ENCODE data around the gene ADTRP.

DNA sequence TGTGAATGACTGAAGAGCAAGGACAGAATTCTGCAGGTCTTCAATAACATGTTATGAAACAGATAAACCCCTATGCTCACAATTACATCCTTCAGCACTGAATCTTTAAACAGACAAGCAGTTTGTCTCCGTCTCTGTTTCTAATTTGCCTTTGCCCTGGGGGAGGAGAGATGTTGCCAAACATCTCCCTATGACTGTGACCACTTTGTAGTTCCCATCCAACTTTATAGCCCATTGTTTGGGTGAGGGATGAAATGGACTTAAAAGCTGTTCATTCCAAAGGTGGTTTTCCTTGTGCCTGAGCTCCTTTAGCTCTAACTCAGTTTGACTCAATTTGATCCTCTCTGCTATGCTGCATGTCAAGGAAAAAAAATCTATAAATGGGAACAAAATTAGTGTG lies 19.5 kb upstream of the ADTRP start:
- no peak for TF ChIP-seq ZNF8 (CRISPR knock-in tag; IDR thresholded peaks at IDR 0.05)
- no peak for TF ChIP-seq PPARA (CRISPR knock-in tag; IDR thresholded peaks at IDR 0.05; ENCODE audit: borderline replicate concordance)
- no peak for TF ChIP-seq BACH2 (CRISPR knock-in tag; IDR thresholded peaks at IDR 0.05; ENCODE audit: borderline replicate concordance)
- no peak for TF ChIP-seq ZFP3 (CRISPR knock-in tag; IDR thresholded peaks at IDR 0.05)
- TF ChIP-seq OSR1 (CRISPR knock-in tag; IDR thresholded peaks at IDR 0.05), result no peak
- TF ChIP-seq, protein P1, sequence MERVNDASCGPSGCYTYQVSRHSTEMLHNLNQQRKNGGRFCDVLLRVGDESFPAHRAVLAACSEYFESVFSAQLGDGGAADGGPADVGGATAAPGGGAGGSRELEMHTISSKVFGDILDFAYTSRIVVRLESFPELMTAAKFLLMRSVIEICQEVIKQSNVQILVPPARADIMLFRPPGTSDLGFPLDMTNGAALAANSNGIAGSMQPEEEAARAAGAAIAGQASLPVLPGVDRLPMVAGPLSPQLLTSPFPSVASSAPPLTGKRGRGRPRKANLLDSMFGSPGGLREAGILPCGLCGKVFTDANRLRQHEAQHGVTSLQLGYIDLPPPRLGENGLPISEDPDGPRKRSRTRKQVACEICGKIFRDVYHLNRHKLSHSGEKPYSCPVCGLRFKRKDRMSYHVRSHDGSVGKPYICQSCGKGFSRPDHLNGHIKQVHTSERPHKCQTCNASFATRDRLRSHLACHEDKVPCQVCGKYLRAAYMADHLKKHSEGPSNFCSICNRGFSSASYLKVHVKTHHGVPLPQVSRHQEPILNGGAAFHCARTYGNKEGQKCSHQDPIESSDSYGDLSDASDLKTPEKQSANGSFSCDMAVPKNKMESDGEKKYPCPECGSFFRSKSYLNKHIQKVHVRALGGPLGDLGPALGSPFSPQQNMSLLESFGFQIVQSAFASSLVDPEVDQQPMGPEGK (CRISPR knock-in tag; IDR thresholded peaks at IDR 0.05; ENCODE audit: borderline replicate concordance), result no peak
- TF ChIP-seq GLIS3 (CRISPR knock-in tag; IDR thresholded peaks at IDR 0.05), result no peak
- no peak for TF ChIP-seq ZC3H10 (CRISPR knock-in tag; IDR thresholded peaks at IDR 0.05)
- TF ChIP-seq RARB (CRISPR knock-in tag; IDR thresholded peaks at IDR 0.05), result no peak
- TF ChIP-seq, protein P2, sequence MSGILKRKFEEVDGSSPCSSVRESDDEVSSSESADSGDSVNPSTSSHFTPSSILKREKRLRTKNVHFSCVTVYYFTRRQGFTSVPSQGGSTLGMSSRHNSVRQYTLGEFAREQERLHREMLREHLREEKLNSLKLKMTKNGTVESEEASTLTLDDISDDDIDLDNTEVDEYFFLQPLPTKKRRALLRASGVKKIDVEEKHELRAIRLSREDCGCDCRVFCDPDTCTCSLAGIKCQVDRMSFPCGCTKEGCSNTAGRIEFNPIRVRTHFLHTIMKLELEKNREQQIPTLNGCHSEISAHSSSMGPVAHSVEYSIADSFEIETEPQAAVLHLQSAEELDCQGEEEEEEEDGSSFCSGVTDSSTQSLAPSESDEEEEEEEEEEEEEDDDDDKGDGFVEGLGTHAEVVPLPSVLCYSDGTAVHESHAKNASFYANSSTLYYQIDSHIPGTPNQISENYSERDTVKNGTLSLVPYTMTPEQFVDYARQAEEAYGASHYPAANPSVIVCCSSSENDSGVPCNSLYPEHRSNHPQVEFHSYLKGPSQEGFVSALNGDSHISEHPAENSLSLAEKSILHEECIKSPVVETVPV (CRISPR knock-in tag; IDR thresholded peaks at IDR 0.05), result no peak
- TF ChIP-seq, protein P3, sequence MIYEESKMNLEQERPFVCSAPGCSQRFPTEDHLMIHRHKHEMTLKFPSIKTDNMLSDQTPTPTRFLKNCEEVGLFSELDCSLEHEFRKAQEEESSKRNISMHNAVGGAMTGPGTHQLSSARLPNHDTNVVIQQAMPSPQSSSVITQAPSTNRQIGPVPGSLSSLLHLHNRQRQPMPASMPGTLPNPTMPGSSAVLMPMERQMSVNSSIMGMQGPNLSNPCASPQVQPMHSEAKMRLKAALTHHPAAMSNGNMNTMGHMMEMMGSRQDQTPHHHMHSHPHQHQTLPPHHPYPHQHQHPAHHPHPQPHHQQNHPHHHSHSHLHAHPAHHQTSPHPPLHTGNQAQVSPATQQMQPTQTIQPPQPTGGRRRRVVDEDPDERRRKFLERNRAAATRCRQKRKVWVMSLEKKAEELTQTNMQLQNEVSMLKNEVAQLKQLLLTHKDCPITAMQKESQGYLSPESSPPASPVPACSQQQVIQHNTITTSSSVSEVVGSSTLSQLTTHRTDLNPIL (CRISPR knock-in tag; IDR thresholded peaks at IDR 0.05; ENCODE audit: low read depth), result no peak

Data from SK-N-SH treated with all-trans-retinoic acid at 6 μM for 48 hours (cell line).